Panc1 (cell line): Measurements from ENCODE around the gene WDR93. TPM values are rescaled to one million over a fixed set of nuclear protein-coding genes. Genes with fewer than 3 reads are reported as not detected.

Experiments used
- ATAC-seq: fragments of 200-7000 bp; cut with Tn5 transposase; 2 replicates; pipeline ENCODE4 v1.9.1; 2020; ENCODE audit warnings: mild to moderate bottlenecking, moderate library complexity
- BruUV-seq: library from RNA; stranded (reverse); fragments of 400-500 nt; replicated peaks from 2 replicates; lab custom pipeline; 2021; lab: Mats Ljungman, UMichigan
- CTCF ChIA-PET: fragments of 300-600 bp; sonication (Branson Sonifier 250); formaldehyde crosslinking; loops from one replicate; lab custom pipeline; 2022; ENCODE audit warnings: antibody characterized with exemption; lab: Charles Lee
- POLR2A ChIA-PET: fragments of 300-600 bp; sonication (Branson Sonifier 250); formaldehyde crosslinking; loops from one replicate; lab custom pipeline; 2022; ENCODE audit warnings: antibody characterized with exemption; lab: Charles Lee
- DNase-seq: peaks from one replicate; pipeline ENCODE4 v3.0.0-alpha.2; 2010; ENCODE audit warnings: low read depth, low spot score
- H3K27ac ChIP-seq: 2 replicates; pipeline ENCODE4 v1.5.1; 2011; ENCODE audit warnings: mild to moderate bottlenecking, low read length, inconsistent platforms
- H3K27me3 ChIP-seq: fragments of 200-500 bp; sonication (Bioruptor generic); 2 replicates; pipeline ENCODE4 v1.6.0; 2014; ENCODE audit warnings: low read length, inconsistent platforms; ENCODE audit not compliant: control insufficient read depth, insufficient read depth
- H3K36me3 ChIP-seq: fragments of 200-500 bp; sonication (Bioruptor generic); 2 replicates; pipeline ENCODE4 v1.5.1; 2014; ENCODE audit warnings: inconsistent platforms, mild to moderate bottlenecking, low read length, moderate library complexity; ENCODE audit not compliant: control insufficient read depth, insufficient read depth
- H3K4me1 ChIP-seq: 2 replicates; pipeline ENCODE4 v1.5.1; 2011; ENCODE audit warnings: inconsistent platforms, mild to moderate bottlenecking, low read length, moderate library complexity; ENCODE audit not compliant: control insufficient read depth, insufficient read depth
- H3K4me3 ChIP-seq, 2 experiments: 2 replicates each; pipeline ENCODE4 v1.5.1; 2011 to 2012; ENCODE audit warnings: low read depth in 2 of 2, low read length in 2 of 2, mild to moderate bottlenecking in 2 of 2, inconsistent platforms in 1 of 2, moderate library complexity in 1 of 2
- H3K9me3 ChIP-seq: fragments of 200-500 bp; sonication (Bioruptor generic); 2 replicates; pipeline ENCODE4 v1.5.1; 2014; ENCODE audit warnings: low read depth, mild to moderate bottlenecking, inconsistent platforms, low read length, moderate library complexity; ENCODE audit not compliant: control insufficient read depth, insufficient read depth
- POLR2AphosphoS5 ChIP-seq: IDR thresholded peaks from 2 replicates; pipeline ENCODE4 v1.6.1; 2012; ENCODE audit warnings: mild to moderate bottlenecking, low read depth, low read length, moderate library complexity
- SIN3A ChIP-seq: IDR thresholded peaks from 2 replicates; pipeline ENCODE4 v1.6.1; 2012; ENCODE audit warnings: low read depth, mild to moderate bottlenecking, low read length, moderate library complexity, borderline replicate concordance; ENCODE audit not compliant: insufficient read depth
- TCF7L2 ChIP-seq: IDR thresholded peaks from 2 replicates; pipeline ENCODE4 v1.6.1; 2011; ENCODE audit warnings: mild to moderate bottlenecking, low read depth, low read length, inconsistent platforms
- in situ Hi-C: cut with HindIII; loops from 2 replicates; pipeline ENCODE4 v1.10.0; 2016; ENCODE audit warnings: low sequenced_read_pairs, low pct_unique_long_range_greater_than_20kb
- intact Hi-C: fragments of 100-400 bp; cut with micrococcal nuclease; formaldehyde crosslinking; loops from one replicate; pipeline ENCODE4 v1.10.0; 2022; ENCODE audit not compliant: unreplicated experiment
- total RNA-seq: library from RNA; stranded (reverse); gene quantifications from one replicate; pipeline ENCODE4 v1.2.1, GENCODE V29; 2021; ENCODE audit not compliant: unreplicated experiment
- TF ChIP-seq, protein P1 (sequence below), 2 experiments: IDR thresholded peaks; 2 replicates each; pipeline ENCODE4 v1.6.1; 2011 to 2012; ENCODE audit warnings: low read depth in 2 of 2, control low read depth in 1 of 2, low read length in 1 of 2, mild to moderate bottlenecking in 1 of 2, moderate library complexity in 1 of 2; ENCODE audit not compliant: insufficient read depth in 1 of 2
- TF ChIP-seq, protein P2 (sequence below): fragments of 450-650 bp; IDR thresholded peaks from 2 replicates; pipeline ENCODE4 v1.5.1; 2017; ENCODE audit warnings: mild to moderate bottlenecking

Gene WDR93
- total RNA-seq, 1 experiment from 2014 or later, result 0.18 TPM

GRCh38 chr15:89681146-89681545 is 9.5 kb upstream of the WDR93 start:
- in situ Hi-C loops (no loop called here), intact Hi-C loops (no loop called here)
- TF ChIP-seq TCF7L2 (no peak), POLR2AphosphoS5 (no peak), SIN3A (no peak)
- TF ChIP-seq, protein P1, sequence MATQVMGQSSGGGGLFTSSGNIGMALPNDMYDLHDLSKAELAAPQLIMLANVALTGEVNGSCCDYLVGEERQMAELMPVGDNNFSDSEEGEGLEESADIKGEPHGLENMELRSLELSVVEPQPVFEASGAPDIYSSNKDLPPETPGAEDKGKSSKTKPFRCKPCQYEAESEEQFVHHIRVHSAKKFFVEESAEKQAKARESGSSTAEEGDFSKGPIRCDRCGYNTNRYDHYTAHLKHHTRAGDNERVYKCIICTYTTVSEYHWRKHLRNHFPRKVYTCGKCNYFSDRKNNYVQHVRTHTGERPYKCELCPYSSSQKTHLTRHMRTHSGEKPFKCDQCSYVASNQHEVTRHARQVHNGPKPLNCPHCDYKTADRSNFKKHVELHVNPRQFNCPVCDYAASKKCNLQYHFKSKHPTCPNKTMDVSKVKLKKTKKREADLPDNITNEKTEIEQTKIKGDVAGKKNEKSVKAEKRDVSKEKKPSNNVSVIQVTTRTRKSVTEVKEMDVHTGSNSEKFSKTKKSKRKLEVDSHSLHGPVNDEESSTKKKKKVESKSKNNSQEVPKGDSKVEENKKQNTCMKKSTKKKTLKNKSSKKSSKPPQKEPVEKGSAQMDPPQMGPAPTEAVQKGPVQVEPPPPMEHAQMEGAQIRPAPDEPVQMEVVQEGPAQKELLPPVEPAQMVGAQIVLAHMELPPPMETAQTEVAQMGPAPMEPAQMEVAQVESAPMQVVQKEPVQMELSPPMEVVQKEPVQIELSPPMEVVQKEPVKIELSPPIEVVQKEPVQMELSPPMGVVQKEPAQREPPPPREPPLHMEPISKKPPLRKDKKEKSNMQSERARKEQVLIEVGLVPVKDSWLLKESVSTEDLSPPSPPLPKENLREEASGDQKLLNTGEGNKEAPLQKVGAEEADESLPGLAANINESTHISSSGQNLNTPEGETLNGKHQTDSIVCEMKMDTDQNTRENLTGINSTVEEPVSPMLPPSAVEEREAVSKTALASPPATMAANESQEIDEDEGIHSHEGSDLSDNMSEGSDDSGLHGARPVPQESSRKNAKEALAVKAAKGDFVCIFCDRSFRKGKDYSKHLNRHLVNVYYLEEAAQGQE (IDR thresholded peaks at IDR 0.05; ENCODE audit: insufficient read depth in 1 of 2, low read depth in 2 of 2, low read length in 1 of 2), result no peak
- TF ChIP-seq, protein P2, sequence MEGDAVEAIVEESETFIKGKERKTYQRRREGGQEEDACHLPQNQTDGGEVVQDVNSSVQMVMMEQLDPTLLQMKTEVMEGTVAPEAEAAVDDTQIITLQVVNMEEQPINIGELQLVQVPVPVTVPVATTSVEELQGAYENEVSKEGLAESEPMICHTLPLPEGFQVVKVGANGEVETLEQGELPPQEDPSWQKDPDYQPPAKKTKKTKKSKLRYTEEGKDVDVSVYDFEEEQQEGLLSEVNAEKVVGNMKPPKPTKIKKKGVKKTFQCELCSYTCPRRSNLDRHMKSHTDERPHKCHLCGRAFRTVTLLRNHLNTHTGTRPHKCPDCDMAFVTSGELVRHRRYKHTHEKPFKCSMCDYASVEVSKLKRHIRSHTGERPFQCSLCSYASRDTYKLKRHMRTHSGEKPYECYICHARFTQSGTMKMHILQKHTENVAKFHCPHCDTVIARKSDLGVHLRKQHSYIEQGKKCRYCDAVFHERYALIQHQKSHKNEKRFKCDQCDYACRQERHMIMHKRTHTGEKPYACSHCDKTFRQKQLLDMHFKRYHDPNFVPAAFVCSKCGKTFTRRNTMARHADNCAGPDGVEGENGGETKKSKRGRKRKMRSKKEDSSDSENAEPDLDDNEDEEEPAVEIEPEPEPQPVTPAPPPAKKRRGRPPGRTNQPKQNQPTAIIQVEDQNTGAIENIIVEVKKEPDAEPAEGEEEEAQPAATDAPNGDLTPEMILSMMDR, result no peak
- Histone ChIP-seq H3K27me3 (no peaks in the 10 kb centered on the region), H3K36me3 (no peaks in the 10 kb centered on the region), H3K27ac (peak overlapping the region; percentile 58; the same call in 1 of the 2 replicates), H3K9me3 (no peaks in the 10 kb centered on the region), H3K4me3 (no peak overlapping the region), H3K4me1 (peaks cover 9% of the 10 kb centered on the region; the same call in 1 of the 2 replicates)
- CTCF ChIA-PET, result no interaction called here
- POLR2A ChIA-PET, result no interaction called here
- ATAC-seq (no peak), DNase-seq (no peak)
- no TSS peak for BruUV-seq

- intact Hi-C loops (no loop called here), in situ Hi-C loops (no loop called here)
- CTCF ChIA-PET, result no interaction called here
- DNase-seq (no peak), ATAC-seq (no peak)
- POLR2A ChIA-PET, result no interaction called here
- TF ChIP-seq, protein P2, result no peak
- TF ChIP-seq SIN3A, result no peak
- TF ChIP-seq, protein P1 (IDR thresholded peaks at IDR 0.05; ENCODE audit: insufficient read depth in 1 of 2, low read depth in 2 of 2, low read length in 1 of 2), result no peak
- no peak for TF ChIP-seq TCF7L2
- no peak for TF ChIP-seq POLR2AphosphoS5
- Histone ChIP-seq H3K27ac (no peak overlapping the region), H3K4me1 (peaks cover 5% of the 10 kb centered on the region; the same call in 1 of the 2 replicates), H3K9me3 (no peaks in the 10 kb centered on the region), H3K27me3 (no peaks in the 10 kb centered on the region), H3K4me3 (no peak overlapping the region), H3K36me3 (no peaks in the 10 kb centered on the region)
- no TSS peak for BruUV-seq
Observed at GRCh38 chr15:89685995-89686394, 4.6 kb upstream of the WDR93 start.
